Measurements from ENCODE around the gene SLC22A14. TPM values are rescaled to one million over a fixed set of nuclear protein-coding genes. Genes with fewer than 3 reads are reported as not detected.

The SLC22A14 gene
- total and polyA plus RNA-seq, 9 of the 15 experiments (the other 6 are each of a cell fraction or from before 2014, with no cell fraction given) = 0.03 to 0.07 TPM; not detected in 7

DNA sequence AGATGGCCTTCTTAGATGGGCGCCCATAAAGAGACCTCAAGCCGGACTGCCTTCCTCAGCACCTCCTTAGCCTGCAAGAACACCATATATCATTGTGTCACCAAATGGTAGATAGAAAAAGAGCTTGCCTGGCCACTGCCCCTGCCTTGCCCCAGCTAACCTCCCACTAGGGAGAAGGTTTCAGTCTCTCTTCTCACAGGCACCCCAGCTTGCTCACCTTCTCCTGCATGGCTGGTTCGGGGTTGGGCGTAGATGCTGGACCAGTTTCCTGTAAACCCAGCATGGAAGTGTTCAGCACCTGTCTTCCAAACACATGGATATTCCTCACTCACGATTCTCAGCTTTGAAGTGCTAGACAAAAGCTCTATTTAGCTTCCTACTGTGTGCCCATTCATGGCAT, 3.3 kb upstream of the SLC22A14 start (continued):
- TF ChIP-seq ZNF318 (IDR thresholded peaks at IDR 0.05; ENCODE audit: borderline replicate concordance in 1 of 2, low read depth in 1 of 2) (no peak), RERE (CRISPR knock-in tag; IDR thresholded peaks at IDR 0.05; ENCODE audit: borderline replicate concordance) (no peak), ZNF184 (CRISPR knock-in tag; IDR thresholded peaks at IDR 0.05) (no peak), ZNF57 (CRISPR knock-in tag; IDR thresholded peaks at IDR 0.05) (no peak), MCM2 (IDR thresholded peaks at IDR 0.05; ENCODE audit: low read depth) (no peak), MEIS2 (IDR thresholded peaks at IDR 0.05; ENCODE audit: partially characterized antibody) (peak; percentile 32)
- TF ChIP-seq, protein P1, sequence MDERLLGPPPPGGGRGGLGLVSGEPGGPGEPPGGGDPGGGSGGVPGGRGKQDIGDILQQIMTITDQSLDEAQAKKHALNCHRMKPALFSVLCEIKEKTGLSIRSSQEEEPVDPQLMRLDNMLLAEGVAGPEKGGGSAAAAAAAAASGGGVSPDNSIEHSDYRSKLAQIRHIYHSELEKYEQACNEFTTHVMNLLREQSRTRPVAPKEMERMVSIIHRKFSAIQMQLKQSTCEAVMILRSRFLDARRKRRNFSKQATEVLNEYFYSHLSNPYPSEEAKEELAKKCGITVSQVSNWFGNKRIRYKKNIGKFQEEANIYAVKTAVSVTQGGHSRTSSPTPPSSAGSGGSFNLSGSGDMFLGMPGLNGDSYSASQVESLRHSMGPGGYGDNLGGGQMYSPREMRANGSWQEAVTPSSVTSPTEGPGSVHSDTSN (CRISPR knock-in tag; IDR thresholded peaks at IDR 0.05; ENCODE audit: low read depth) = no peak
- TF ChIP-seq, protein P1 (tag; conservative IDR thresholded peaks at IDR 0.05; ENCODE audit: low read depth) = peak; percentile 59

Data from K562 (cell line).